Mesodermal cell (in vitro differentiated cells): ENCODE measurements around the gene EML1.

ENCODE experiments used
- H3K27ac ChIP-seq: 2 replicates; pipeline ENCODE4 v1.7.0; 2013; ENCODE audit warnings: mild to moderate bottlenecking, low read depth, low read length, moderate library complexity; ENCODE audit not compliant: severe bottlenecking
- H3K36me3 ChIP-seq: 2 replicates; pipeline ENCODE4 v1.7.1; 2013; ENCODE audit warnings: mild to moderate bottlenecking, low read length, moderate library complexity; ENCODE audit not compliant: control insufficient read depth, insufficient read depth
- H3K4me1 ChIP-seq: one replicate; pipeline ENCODE4 v1.7.1; 2013; ENCODE audit warnings: mild to moderate bottlenecking, low read length; ENCODE audit not compliant: insufficient read depth, control insufficient read depth, poor library complexity, severe bottlenecking
- H3K4me3 ChIP-seq: 2 replicates; pipeline ENCODE4 v1.7.0; 2013; ENCODE audit warnings: low read length, control low read depth, mild to moderate bottlenecking; ENCODE audit not compliant: insufficient read depth, poor library complexity, severe bottlenecking; ENCODE audit errors: extremely low read depth
- H3K9me3 ChIP-seq: 2 replicates; pipeline ENCODE4 v1.7.1; 2013; ENCODE audit warnings: mild to moderate bottlenecking, low read length, moderate library complexity; ENCODE audit not compliant: control insufficient read depth
- WGBS, 2 experiments: methylation state at CpG; one replicate each; pipeline ENCODE4 v1.1.5; 2013; ENCODE audit warnings: missing lambda C conversion rate in 2 of 2; ENCODE audit not compliant: insufficient coverage in 2 of 2; 5-methylcytosine and 5-hydroxymethylcytosine counted together

EML1 gene

GRCh38 chr14:99888149-99888548 lies 94.9 kb downstream of the EML1 start:
- H3K9me3 ChIP-seq, result no peaks in the 10 kb centered on the region
- no peak overlapping the region for H3K27ac ChIP-seq
- H3K36me3 ChIP-seq, result no peaks in the 10 kb centered on the region
- 94 to 100% methylated on average over 2 to 4 of the region's 5 CpGs for WGBS, 2 experiments
- H3K4me1 ChIP-seq, result peaks cover 11% of the 10 kb centered on the region
- H3K4me3 ChIP-seq, result no peak overlapping the region

- 39 to 46% methylated on average over 10 to 11 of the region's 11 CpGs for WGBS, 2 experiments
- Histone ChIP-seq H3K4me3 (no peak overlapping the region), H3K27ac (no peak overlapping the region), H3K4me1 (peaks cover 11% of the 10 kb centered on the region), H3K36me3 (no peaks in the 10 kb centered on the region), H3K9me3 (no peaks in the 10 kb centered on the region)
Measured at GRCh38 chr14:99889268-99889667, 96.1 kb downstream of the EML1 start.

GRCh38 chr14:99891266-99891665 lies 98.1 kb downstream of the EML1 start:
- WGBS, 2 experiments, result no CpG with 5 or more reads among the region's 2 CpGs
- no peaks in the 10 kb centered on the region for H3K9me3 ChIP-seq
- H3K4me1 ChIP-seq, result peaks cover 11% of the 10 kb centered on the region
- H3K4me3 ChIP-seq, result no peak overlapping the region
- no peak overlapping the region for H3K27ac ChIP-seq
- H3K36me3 ChIP-seq, result no peaks in the 10 kb centered on the region

DNA sequence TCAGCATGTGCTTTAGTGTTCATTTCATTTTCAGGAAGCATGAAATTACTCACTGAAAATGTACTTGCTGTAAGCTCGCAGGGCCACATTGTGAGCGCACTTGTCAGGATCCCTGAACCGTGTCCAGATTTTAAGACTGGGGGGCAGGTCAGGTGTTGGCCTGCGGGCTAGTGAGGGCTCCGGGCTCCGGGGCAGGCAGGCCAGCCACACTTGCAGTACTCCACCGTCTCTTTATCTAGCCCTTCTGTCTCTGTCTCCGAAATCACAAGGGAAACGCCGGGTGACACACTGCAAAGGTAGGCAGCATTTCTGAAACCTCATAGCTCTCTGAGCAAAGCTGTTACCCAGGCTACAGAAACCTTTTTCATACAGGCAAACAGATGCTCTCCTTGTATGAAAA lies 98.7 kb downstream of the EML1 start:
- no peak overlapping the region for H3K4me3 ChIP-seq
- no peaks in the 10 kb centered on the region for H3K9me3 ChIP-seq
- H3K4me1 ChIP-seq, result peaks cover 11% of the 10 kb centered on the region
- no peak overlapping the region for H3K27ac ChIP-seq
- 80 to 84% methylated on average over 10 of the region's 10 CpGs for WGBS, 2 experiments
- H3K36me3 ChIP-seq, result no peaks in the 10 kb centered on the region

- Histone ChIP-seq H3K9me3 (no peaks in the 10 kb centered on the region), H3K27ac (no peak overlapping the region), H3K4me3 (no peak overlapping the region), H3K4me1 (peaks cover 11% of the 10 kb centered on the region), H3K36me3 (no peaks in the 10 kb centered on the region)
- WGBS, 2 experiments, result 88% methylated on average over 2 of the region's 2 CpGs; no CpG with 5 or more reads in 1 of the 2 experiments
Measured at GRCh38 chr14:99892406-99892805, 99.2 kb downstream of the EML1 start.

DNA sequence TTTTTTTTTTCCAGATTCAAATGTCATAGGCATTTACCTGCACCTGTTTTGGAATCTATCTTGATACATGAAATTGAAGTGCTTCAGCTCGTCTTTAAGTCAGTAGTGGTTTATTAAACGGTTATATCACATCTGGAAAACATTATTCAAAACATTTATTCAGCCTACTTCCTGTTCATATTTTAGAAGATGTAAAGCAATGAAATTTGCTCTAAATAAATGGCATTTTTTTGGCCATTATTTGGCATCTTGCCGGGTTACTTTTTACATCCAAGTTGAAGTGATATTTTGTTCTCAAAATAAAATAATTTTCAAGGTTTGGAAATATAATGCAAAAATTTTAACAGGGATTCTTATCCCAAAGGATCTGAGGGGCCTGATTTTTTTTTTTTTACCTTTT lies 103.1 kb downstream of the EML1 start:
- 50% methylated on average over 1 of the region's 3 CpGs; no CpG with 5 or more reads in 1 of the 2 experiments for WGBS, 2 experiments
- no peak overlapping the region for H3K27ac ChIP-seq
- H3K4me3 ChIP-seq, result no peak overlapping the region
- no peaks in the 10 kb centered on the region for H3K9me3 ChIP-seq
- peaks cover 11% of the 10 kb centered on the region for H3K4me1 ChIP-seq
- H3K36me3 ChIP-seq, result peaks cover 8% of the 10 kb centered on the region

GRCh38 chr14:99899578-99900178 lies 106.5 kb downstream of the EML1 start:
- H3K4me1 ChIP-seq, result no peaks in the 10 kb centered on the region
- peaks cover 17% of the 10 kb centered on the region for H3K36me3 ChIP-seq
- WGBS, 2 experiments, result 71 to 83% methylated on average over 2 of the region's 7 CpGs
- no peaks in the 10 kb centered on the region for H3K9me3 ChIP-seq
- no peak overlapping the region for H3K27ac ChIP-seq
- H3K4me3 ChIP-seq, result no peak overlapping the region

DNA sequence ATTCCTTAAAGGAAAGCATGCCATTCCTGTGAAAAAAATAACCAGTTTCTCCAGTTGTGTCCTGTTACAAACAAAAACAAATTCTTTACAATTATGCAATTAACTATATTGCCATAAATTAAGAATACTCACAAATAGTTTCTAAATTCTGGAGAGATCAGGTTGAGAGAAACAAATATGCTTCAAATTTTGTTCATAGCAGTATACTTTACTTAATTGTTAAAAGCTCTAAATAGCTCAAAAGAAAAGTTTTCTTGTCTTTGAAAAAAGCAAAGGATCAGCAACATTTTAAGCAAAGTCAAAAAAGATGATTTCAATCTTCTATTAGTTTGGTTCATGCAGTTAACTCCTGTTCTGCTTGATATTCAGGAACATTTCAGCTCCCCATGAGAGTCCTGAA lies 109.7 kb downstream of the EML1 start:
- peaks cover 22% of the 10 kb centered on the region for H3K36me3 ChIP-seq
- no peak overlapping the region for H3K4me3 ChIP-seq
- H3K27ac ChIP-seq, result no peak overlapping the region
- no peaks in the 10 kb centered on the region for H3K4me1 ChIP-seq
- no peaks in the 10 kb centered on the region for H3K9me3 ChIP-seq

GRCh38 chr14:99904506-99904905 lies 111.3 kb downstream of the EML1 start:
- Histone ChIP-seq H3K27ac (no peak overlapping the region), H3K36me3 (peaks cover 22% of the 10 kb centered on the region), H3K9me3 (no peaks in the 10 kb centered on the region), H3K4me3 (no peak overlapping the region), H3K4me1 (peaks cover 10% of the 10 kb centered on the region)
- WGBS, 2 experiments, result 86 to 90% methylated on average over 2 of the region's 2 CpGs

DNA sequence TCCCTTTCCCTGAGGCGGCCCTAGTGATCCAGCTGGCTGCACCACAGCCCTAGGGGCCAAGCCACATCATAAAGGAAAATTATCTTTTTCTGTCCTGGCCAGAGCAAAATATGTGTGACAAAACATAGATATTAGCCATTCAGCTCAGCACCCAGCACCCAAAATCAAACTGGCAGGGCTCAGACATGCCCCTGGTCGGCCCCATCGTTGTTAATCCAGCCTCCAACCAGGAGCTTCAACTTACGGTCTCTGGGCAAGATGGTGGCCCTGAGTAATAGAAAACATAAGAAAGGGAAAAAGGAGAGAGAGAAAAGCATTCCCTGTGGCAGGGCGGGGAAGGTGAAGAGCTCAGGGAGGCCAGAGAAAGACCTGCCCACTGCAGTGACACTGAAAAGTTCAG lies 111.9 kb downstream of the EML1 start:
- no peak overlapping the region for H3K27ac ChIP-seq
- no peaks in the 10 kb centered on the region for H3K9me3 ChIP-seq
- no peak overlapping the region for H3K4me3 ChIP-seq
- peaks cover 16% of the 10 kb centered on the region for H3K4me1 ChIP-seq
- WGBS, 2 experiments, result 93% methylated on average over 3 to 4 of the region's 5 CpGs
- peaks cover 22% of the 10 kb centered on the region for H3K36me3 ChIP-seq

GRCh38 chr14:99907761-99908652 lies 114.8 kb downstream of the EML1 start:
- Histone ChIP-seq H3K4me3 (no peak overlapping the region), H3K27ac (no peak overlapping the region), H3K4me1 (peaks cover 29% of the 10 kb centered on the region), H3K9me3 (no peaks in the 10 kb centered on the region), H3K36me3 (peaks cover 4% of the 10 kb centered on the region)
- 93 to 94% methylated on average over 22 to 23 of the region's 24 CpGs for WGBS, 2 experiments
